PC-9 (cell line): ENCODE data around the gene PALLD. TPM values are rescaled to one million over a fixed set of nuclear protein-coding genes. Genes with fewer than 3 reads are reported as not detected.

Source experiments
- BruUV-seq: library from RNA; stranded (reverse); fragments of 400-500 nt; replicated peaks from 2 replicates; lab custom pipeline; 2021; lab: Mats Ljungman, UMichigan
- CTCF ChIA-PET: fragments of 300-600 bp; sonication (Branson Sonifier 250); formaldehyde crosslinking; loops from one replicate; lab custom pipeline; 2022; ENCODE audit warnings: antibody characterized with exemption; lab: Charles Lee
- POLR2A ChIA-PET: fragments of 300-600 bp; sonication (Branson Sonifier 250); formaldehyde crosslinking; loops from one replicate; lab custom pipeline; 2022; ENCODE audit warnings: antibody characterized with exemption; ENCODE audit not compliant: unreplicated experiment; lab: Charles Lee
- DNase-seq, 2 experiments: peaks; one replicate each; pipeline versions ENCODE4 v3.0.0 to v3.0.0-alpha.2; 2015 to 2022; ENCODE audit warnings: mixed read lengths in 1 of 2
- H2AFZ ChIP-seq: fragments of 200-600 bp; sonication (generic); 2 replicates; pipeline ENCODE4 v1.8.1; 2017; ENCODE audit warnings: antibody characterized with exemption
- H3F3A ChIP-seq: fragments of 200-600 bp; sonication (generic); 2 replicates; pipeline ENCODE4 v1.8.1; 2017; ENCODE audit warnings: antibody characterized with exemption, mild to moderate bottlenecking, low read depth; ENCODE audit not compliant: insufficient read depth
- H3K27ac ChIP-seq: fragments of 200-600 bp; sonication (generic); 2 replicates; pipeline ENCODE4 v1.6.1; 2016; ENCODE audit warnings: mixed run types
- H3K27me3 ChIP-seq: fragments of 200-600 bp; sonication (generic); 2 replicates; pipeline ENCODE4 v1.6.1; 2016; ENCODE audit warnings: low read depth, mixed run types; ENCODE audit not compliant: insufficient read depth
- H3K36me3 ChIP-seq: fragments of 200-600 bp; sonication (generic); 2 replicates; pipeline ENCODE4 v1.6.1; 2016; ENCODE audit warnings: low read depth, mixed run types
- H3K4me1 ChIP-seq: fragments of 200-600 bp; sonication (generic); replicated peaks from 2 replicates; pipeline ENCODE4 v1.6.1; 2016; ENCODE audit warnings: mixed run types; ENCODE audit not compliant: insufficient read depth
- H3K4me2 ChIP-seq: fragments of 200-600 bp; sonication (generic); 2 replicates; pipeline ENCODE4 v1.6.1; 2017; ENCODE audit warnings: mixed run types
- H3K4me3 ChIP-seq: fragments of 200-600 bp; sonication (generic); 2 replicates; pipeline ENCODE4 v1.6.1; 2016; ENCODE audit warnings: mixed run types
- H3K79me2 ChIP-seq: fragments of 200-600 bp; sonication (generic); 2 replicates; pipeline ENCODE4 v1.6.1; 2017; ENCODE audit warnings: low read depth, mixed run types
- H3K9me2 ChIP-seq: fragments of 200-600 bp; sonication (generic); 2 replicates; pipeline ENCODE4 v1.8.1; 2017; ENCODE audit warnings: mild to moderate bottlenecking; ENCODE audit not compliant: insufficient read depth
- H3K9me3 ChIP-seq: fragments of 200-600 bp; sonication (generic); 2 replicates; pipeline ENCODE4 v1.8.1; 2016; ENCODE audit warnings: low read depth; ENCODE audit not compliant: insufficient read depth
- H4K20me1 ChIP-seq: fragments of 200-600 bp; sonication (generic); 2 replicates; pipeline ENCODE4 v1.8.1; 2017; ENCODE audit not compliant: insufficient read depth
- EZH2 ChIP-seq: fragments of 200-600 bp; sonication (generic); IDR thresholded peaks from 2 replicates; pipeline ENCODE4 v1.8.0; 2017; ENCODE audit warnings: antibody characterized with exemption, low read depth
- intact Hi-C: fragments of 100-400 bp; cut with micrococcal nuclease; formaldehyde crosslinking; loops from one replicate; pipeline ENCODE4 v1.10.0; 2022; ENCODE audit not compliant: unreplicated experiment
- total RNA-seq: library from RNA; stranded (reverse); gene quantifications from 2 replicates; pipeline ENCODE4 v1.2.3, GENCODE V29; 2021
- TF ChIP-seq, protein P1 (sequence below): fragments of 200-600 bp; sonication (generic); conservative IDR thresholded peaks from 2 replicates; pipeline ENCODE4 v1.6.1; 2017; ENCODE audit warnings: mixed run types, antibody characterized with exemption, mild to moderate bottlenecking, moderate library complexity

The PALLD gene
- total RNA-seq, 1 experiment from 2014 or later, result 156 TPM

DNA sequence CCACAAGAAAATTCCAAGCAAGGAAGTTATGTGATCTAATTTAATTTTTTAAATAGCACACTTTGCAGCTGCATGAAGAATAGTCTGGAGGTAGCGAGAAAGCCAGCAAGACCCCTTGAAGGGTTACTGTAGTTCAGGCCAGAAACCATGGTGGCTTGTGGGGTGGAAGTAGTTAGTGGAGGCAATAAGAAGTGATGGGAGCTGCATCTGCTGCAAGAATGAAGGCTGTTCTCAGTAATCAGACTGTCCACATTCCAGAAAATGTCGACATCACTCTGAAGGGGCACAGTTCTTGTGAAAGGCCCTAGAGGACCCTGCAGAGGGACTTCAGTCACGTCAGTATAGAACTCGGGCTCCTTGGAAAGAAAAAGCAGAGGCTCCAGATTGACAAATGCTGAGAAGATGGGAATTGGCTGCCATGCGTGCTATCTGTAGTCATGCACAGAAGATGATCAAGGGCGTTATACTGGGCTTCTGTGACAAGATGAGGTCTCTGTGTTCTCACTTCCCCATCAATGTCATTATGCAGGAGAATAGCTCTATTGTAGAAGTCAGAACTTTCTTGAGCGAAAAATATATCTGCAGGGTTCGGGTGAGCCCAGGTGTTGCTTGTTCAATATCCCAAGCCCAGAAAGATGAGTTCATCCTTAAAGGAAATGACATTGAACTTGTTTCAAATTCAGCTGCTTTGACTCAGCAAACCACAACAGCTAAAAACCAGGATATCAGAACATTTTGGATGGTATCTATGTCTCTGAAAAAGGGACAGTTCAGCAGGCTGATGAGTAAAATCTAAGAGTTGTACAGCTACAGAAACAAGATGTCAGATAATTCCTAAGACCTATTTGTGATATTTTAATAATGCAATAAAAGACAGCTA is 259.0 kb downstream of the PALLD start:
- H3K27ac ChIP-seq, result no peak overlapping the region
- no peaks in the 10 kb centered on the region for H3K9me3 ChIP-seq
- H2AFZ ChIP-seq, result no peak overlapping the region
- no peaks in the 10 kb centered on the region for H3K4me1 ChIP-seq
- H3K9me2 ChIP-seq, result no peaks in the 10 kb centered on the region
- no peaks in the 10 kb centered on the region for H3K27me3 ChIP-seq
- TF ChIP-seq, protein P1, sequence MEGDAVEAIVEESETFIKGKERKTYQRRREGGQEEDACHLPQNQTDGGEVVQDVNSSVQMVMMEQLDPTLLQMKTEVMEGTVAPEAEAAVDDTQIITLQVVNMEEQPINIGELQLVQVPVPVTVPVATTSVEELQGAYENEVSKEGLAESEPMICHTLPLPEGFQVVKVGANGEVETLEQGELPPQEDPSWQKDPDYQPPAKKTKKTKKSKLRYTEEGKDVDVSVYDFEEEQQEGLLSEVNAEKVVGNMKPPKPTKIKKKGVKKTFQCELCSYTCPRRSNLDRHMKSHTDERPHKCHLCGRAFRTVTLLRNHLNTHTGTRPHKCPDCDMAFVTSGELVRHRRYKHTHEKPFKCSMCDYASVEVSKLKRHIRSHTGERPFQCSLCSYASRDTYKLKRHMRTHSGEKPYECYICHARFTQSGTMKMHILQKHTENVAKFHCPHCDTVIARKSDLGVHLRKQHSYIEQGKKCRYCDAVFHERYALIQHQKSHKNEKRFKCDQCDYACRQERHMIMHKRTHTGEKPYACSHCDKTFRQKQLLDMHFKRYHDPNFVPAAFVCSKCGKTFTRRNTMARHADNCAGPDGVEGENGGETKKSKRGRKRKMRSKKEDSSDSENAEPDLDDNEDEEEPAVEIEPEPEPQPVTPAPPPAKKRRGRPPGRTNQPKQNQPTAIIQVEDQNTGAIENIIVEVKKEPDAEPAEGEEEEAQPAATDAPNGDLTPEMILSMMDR, result no peak
- TF ChIP-seq EZH2, result no peak
- H3K4me3 ChIP-seq, result no peak overlapping the region
- DNase-seq, result no peak
- POLR2A ChIA-PET, result interaction anchor here (0.8 kb wide), 1 partner anchor 48 kb away, joined by 9 read pairs; no protein-coding TSS in a partner anchor
- CTCF ChIA-PET, result no interaction called here
- BruUV-seq, result no TSS peak
- H4K20me1 ChIP-seq, result no peaks in the 10 kb centered on the region
- no peaks in the 10 kb centered on the region for H3F3A ChIP-seq
- no peak overlapping the region for H3K4me2 ChIP-seq
- H3K79me2 ChIP-seq, result no peaks in the 10 kb centered on the region
- intact Hi-C loops, result no loop called here
- no peaks in the 10 kb centered on the region for H3K36me3 ChIP-seq

DNA sequence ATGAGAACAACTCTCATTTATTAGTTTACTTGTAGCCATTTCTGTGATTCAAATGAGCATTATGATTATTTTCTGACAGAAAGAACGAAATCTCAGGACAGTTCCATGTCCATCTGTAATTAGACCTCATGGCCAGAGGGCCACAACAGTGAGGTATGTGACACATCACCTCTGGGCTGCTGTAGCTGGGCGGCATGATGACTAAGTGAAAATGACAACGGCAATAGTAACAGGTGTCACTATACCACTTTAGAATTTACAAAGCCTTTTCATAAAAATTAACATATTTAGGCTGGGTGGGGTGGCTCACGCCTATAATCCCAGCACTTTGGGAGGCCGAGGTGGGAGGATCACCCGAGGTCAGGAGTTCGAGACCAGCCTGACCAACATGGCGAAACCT is 260.6 kb downstream of the PALLD start:
- H3K9me3 ChIP-seq, result no peaks in the 10 kb centered on the region
- H3K4me1 ChIP-seq, result no peaks in the 10 kb centered on the region
- no peaks in the 10 kb centered on the region for H4K20me1 ChIP-seq
- H2AFZ ChIP-seq, result no peak overlapping the region
- TF ChIP-seq, protein P1, result no peak
- no peak for TF ChIP-seq EZH2
- H3K27me3 ChIP-seq, result no peaks in the 10 kb centered on the region
- CTCF ChIA-PET, result no interaction called here
- no peak overlapping the region for H3K4me2 ChIP-seq
- H3K4me3 ChIP-seq, result no peak overlapping the region
- no TSS peak for BruUV-seq
- intact Hi-C loops, result no loop called here
- H3K9me2 ChIP-seq, result no peaks in the 10 kb centered on the region
- H3K27ac ChIP-seq, result no peak overlapping the region
- DNase-seq, result peak in 1 of 2 experiments; percentile 7
- H3K36me3 ChIP-seq, result no peaks in the 10 kb centered on the region
- no peaks in the 10 kb centered on the region for H3F3A ChIP-seq
- no peaks in the 10 kb centered on the region for H3K79me2 ChIP-seq
- POLR2A ChIA-PET, result no interaction called here

DNA sequence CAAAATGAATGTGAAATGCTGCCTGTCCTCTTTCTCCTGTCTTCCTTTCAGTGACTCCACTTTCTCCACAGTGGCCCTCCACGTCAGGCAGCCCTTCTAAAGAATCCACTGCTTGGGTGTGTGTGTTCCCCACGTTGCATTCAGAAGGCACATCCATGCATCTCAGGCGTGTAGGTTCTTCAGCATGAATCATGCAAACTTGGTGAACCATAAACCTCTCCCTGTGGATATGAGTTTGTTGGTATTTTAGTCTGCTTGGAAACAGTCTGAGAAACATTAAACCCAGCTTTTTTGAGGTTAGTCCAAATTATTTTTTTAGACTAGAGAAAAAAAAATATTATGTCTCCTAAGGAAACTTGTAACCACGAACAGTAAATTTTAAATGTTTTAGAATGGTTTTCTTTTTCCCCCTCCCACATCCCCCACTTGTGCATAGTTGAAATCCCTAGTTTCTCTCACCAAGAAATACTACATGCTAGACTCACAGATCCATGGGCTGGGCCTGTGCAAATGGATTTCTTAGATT is 261.6 kb downstream of the PALLD start:
- ChIA-PET POLR2A (interaction anchor here (0.6 kb wide), 1 partner anchor 250 kb away, joined by 4 read pairs; no protein-coding TSS in a partner anchor), CTCF (interaction anchor here (0.5 kb wide), 1 partner anchor 103 kb away, joined by 3 read pairs; no protein-coding TSS in a partner anchor)
- Histone ChIP-seq H3F3A (no peaks in the 10 kb centered on the region), H4K20me1 (no peaks in the 10 kb centered on the region), H3K36me3 (no peaks in the 10 kb centered on the region), H3K4me3 (no peak overlapping the region), H3K9me2 (no peaks in the 10 kb centered on the region), H2AFZ (no peak overlapping the region), H3K4me2 (no peak overlapping the region), H3K27me3 (no peaks in the 10 kb centered on the region), H3K9me3 (no peaks in the 10 kb centered on the region), H3K4me1 (no peaks in the 10 kb centered on the region), H3K27ac (no peak overlapping the region), H3K79me2 (no peaks in the 10 kb centered on the region)
- BruUV-seq, result no TSS peak
- DNase-seq, result no peak
- intact Hi-C loops, result no loop called here
- TF ChIP-seq, protein P1, result no peak
- no peak for TF ChIP-seq EZH2
